ENCODE data around the gene ATG5.

- TF ChIP-seq CSRNP3 (CRISPR knock-in tag; IDR thresholded peaks at IDR 0.05) (no peak), ARNTL (CRISPR knock-in tag; IDR thresholded peaks at IDR 0.05; ENCODE audit: borderline replicate concordance, low read depth) (no peak), TCF4 (CRISPR knock-in tag; IDR thresholded peaks at IDR 0.05; ENCODE audit: borderline replicate concordance) (no peak), ZNF8 (CRISPR knock-in tag; IDR thresholded peaks at IDR 0.05) (no peak), RARB (CRISPR knock-in tag; IDR thresholded peaks at IDR 0.05) (no peak), PPARA (CRISPR knock-in tag; IDR thresholded peaks at IDR 0.05; ENCODE audit: borderline replicate concordance) (no peak), PATZ1 (CRISPR knock-in tag; IDR thresholded peaks at IDR 0.05; ENCODE audit: borderline replicate concordance) (no peak), TOX (CRISPR knock-in tag; IDR thresholded peaks at IDR 0.05; ENCODE audit: borderline replicate concordance) (no peak), ZFP3 (CRISPR knock-in tag; IDR thresholded peaks at IDR 0.05) (no peak), TSHZ2 (CRISPR knock-in tag; IDR thresholded peaks at IDR 0.05) (no peak), CSDC2 (CRISPR knock-in tag; IDR thresholded peaks at IDR 0.05) (no peak)
These were observed 19.8 kb downstream of the ATG5 start for GRCh38 chr6:106305740-106306139.

Data from SK-N-SH treated with all-trans-retinoic acid at 6 μM for 48 hours (cell line).